OCI-LY3 (cell line): ENCODE data around the gene PIK3R4.

Source experiments
- CTCF ChIP-seq: fragments of 200-600, 300-600 bp; sonication (generic); IDR thresholded peaks from 2 replicates; pipeline ENCODE4 v1.5.1; 2014; ENCODE audit warnings: antibody characterized with exemption, low read length, low read depth
- EZH2phosphoT487 ChIP-seq: fragments of 200-600 bp; shearing (Covaris generic); IDR thresholded peaks from 2 replicates; pipeline ENCODE4 v1.6.1; 2018; ENCODE audit warnings: antibody characterized with exemption, mixed run types, low read depth

GRCh38 chr3:130711565-130712324, 34.9 kb downstream of the PIK3R4 start:
- TF ChIP-seq CTCF (no peak), EZH2phosphoT487 (no peak)
